ENCODE results near the gene TRPM1.

GRCh38 chr15:30984542-30984941 is 117.0 kb downstream of the TRPM1 start:
- TF ChIP-seq CTCF (IDR thresholded peaks at IDR 0.05) (no peak), ZFX (IDR thresholded peaks at IDR 0.05; ENCODE audit: borderline replicate concordance) (no peak)
